ENCODE results near the gene ADH7. TPM values are rescaled to one million over a fixed set of nuclear protein-coding genes. Genes with fewer than 3 reads are reported as not detected.

Gene ADH7
- total and polyA plus RNA-seq, 7 experiments from 2014 or later = not detected

DNA sequence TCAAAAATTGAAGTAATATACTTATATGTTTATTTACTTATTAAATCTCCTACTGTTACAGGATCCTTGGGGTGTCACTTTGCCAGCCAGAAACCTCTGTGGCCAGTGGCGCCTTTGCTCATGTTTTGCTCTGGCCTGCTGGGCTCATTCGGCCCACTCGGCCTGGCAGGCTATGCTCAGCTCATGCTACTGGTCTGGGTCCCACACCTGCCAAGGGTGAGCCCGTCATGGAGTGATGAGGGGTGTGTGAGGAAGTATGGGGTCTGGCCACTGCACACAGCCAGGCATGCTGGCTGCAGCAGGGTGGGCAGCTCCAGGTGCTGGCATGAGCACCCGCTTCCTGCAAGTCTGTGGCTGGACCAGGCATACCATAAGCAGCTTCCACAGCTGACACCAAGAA lies 25.1 kb downstream of the ADH7 start:
- ATAC-seq = no peak
- Histone ChIP-seq H3K36me3 (ENCODE audit: control insufficient read depth in 2 of 3, insufficient read depth in 3 of 3, low read length in 3 of 3) (no peaks in the 10 kb centered on the region), H3K9me3 (ENCODE audit: control insufficient read depth in 2 of 3, low read length in 3 of 3) (no peaks in the 10 kb centered on the region), H3K27ac (ENCODE audit: low read depth, low read length) (no peak overlapping the region), H3K4me3 (ENCODE audit: low read length) (no peak overlapping the region), H3K27me3 (ENCODE audit: control insufficient read depth in 2 of 2, insufficient read depth in 2 of 2, low read length in 2 of 2) (no peaks in the 10 kb centered on the region), H3K4me1 (ENCODE audit: control insufficient read depth in 2 of 2, insufficient read depth in 2 of 2, low read length in 2 of 2) (no peaks in the 10 kb centered on the region)
- intact Hi-C loops (cut with micrococcal nuclease) = no loop called here
- H3K4me1 Mint-ChIP-seq = peaks cover 0 to 6% (median 0%) of the 10 kb centered on the region in 7 donors
- DNase-seq = no peak
- no peak overlapping the region for H3K4me3 Mint-ChIP-seq
- H3K9me3 Mint-ChIP-seq = no peaks in the 10 kb centered on the region
- POLR2A ChIA-PET = no interaction called here
- no peaks in the 10 kb centered on the region for H3K36me3 Mint-ChIP-seq
- CTCF ChIA-PET = interaction anchor here (1.2 kb wide), 1 partner anchor 15 kb away, joined by 4 read pairs; no protein-coding TSS in a partner anchor
- H3K27me3 Mint-ChIP-seq = peaks cover 0 to 11% (median 0%) of the 10 kb centered on the region in 5 donors
- no peak overlapping the region for H3K27ac Mint-ChIP-seq

DNA sequence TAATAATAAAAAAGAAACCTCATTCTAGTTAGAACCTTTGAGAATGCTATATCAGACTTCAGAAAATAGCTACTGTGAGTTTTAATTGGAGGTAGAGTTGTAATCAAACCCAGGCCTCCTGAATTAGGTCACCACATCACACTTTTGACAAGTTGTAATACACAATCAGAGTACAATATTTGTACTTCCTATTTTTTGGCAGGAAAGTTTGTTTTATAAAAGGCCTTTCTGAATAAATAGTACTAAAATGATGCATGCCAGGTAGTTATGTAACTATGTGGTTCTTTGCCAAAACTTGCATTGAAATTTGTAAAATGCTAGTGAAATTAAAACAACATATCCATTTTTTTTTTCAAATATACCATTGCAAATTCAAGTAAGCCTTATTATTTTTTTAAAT lies 26.8 kb downstream of the ADH7 start:
- no peaks in the 10 kb centered on the region for H3K36me3 Mint-ChIP-seq
- no peaks in the 10 kb centered on the region for H3K4me1 ChIP-seq (ENCODE audit: control insufficient read depth in 2 of 2, insufficient read depth in 2 of 2, low read length in 2 of 2)
- H3K4me3 Mint-ChIP-seq = no peak overlapping the region
- no peaks in the 10 kb centered on the region for H3K9me3 ChIP-seq (ENCODE audit: control insufficient read depth in 2 of 3, low read length in 3 of 3)
- intact Hi-C loops (cut with micrococcal nuclease) = loop anchor here (5.0 to 10.0 kb wide), 5 partner anchors 396 to 746 kb away; no protein-coding TSS in a partner anchor
- ATAC-seq (no peak), DNase-seq (no peak)
- ChIA-PET CTCF (no interaction called here), POLR2A (no interaction called here)
- no peak overlapping the region for H3K27ac Mint-ChIP-seq
- peaks cover 0 to 19% (median 0%) of the 10 kb centered on the region in 7 donors for H3K4me1 Mint-ChIP-seq
- H3K4me3 ChIP-seq (ENCODE audit: low read length) = no peak overlapping the region
- H3K27me3 ChIP-seq (ENCODE audit: control insufficient read depth in 2 of 2, insufficient read depth in 2 of 2, low read length in 2 of 2) = no peaks in the 10 kb centered on the region
- H3K9me3 Mint-ChIP-seq = no peaks in the 10 kb centered on the region
- no peaks in the 10 kb centered on the region for H3K36me3 ChIP-seq (ENCODE audit: control insufficient read depth in 2 of 3, insufficient read depth in 3 of 3, low read length in 3 of 3)
- no peak overlapping the region for H3K27ac ChIP-seq (ENCODE audit: low read depth, low read length)
- peaks cover 0 to 3% (median 0%) of the 10 kb centered on the region in 5 donors for H3K27me3 Mint-ChIP-seq

DNA sequence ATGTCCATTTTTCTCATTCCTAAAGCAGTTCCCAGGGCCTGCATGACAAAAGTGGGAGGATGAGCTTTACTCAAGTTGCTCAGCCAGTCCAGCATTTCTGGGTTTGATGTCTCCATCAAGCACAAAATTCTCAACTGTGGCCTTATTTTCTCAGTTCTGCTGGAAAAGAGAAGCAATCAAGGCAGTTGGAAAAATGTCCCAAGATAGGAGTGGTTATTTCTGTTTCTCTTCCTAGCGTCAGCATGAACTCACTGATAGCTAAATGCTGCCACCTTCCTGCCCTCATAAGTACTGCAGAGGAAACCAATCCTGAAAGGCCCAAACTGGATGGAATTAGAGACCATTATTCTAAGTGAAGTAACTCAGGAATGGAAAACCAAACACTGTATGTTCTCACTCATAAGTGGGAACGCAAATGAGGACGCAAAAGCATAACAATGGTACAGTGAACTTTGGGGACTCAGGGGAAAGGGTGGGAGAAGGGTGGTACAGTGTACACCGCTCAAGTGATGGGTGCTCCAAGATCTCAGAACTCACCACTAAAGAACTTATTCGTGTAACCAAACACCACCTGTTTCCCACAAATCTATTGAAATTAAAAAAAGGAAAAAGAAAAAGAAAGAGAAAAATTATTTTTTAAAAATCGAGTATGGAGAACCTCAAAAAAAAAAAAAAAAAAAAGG lies 29.6 kb downstream of the ADH7 start:
- H3K4me3 Mint-ChIP-seq = no peak overlapping the region
- peaks cover 0 to 19% (median 0%) of the 10 kb centered on the region in 7 donors for H3K4me1 Mint-ChIP-seq
- H3K9me3 ChIP-seq (ENCODE audit: control insufficient read depth in 2 of 3, low read length in 3 of 3) = no peaks in the 10 kb centered on the region
- H3K4me1 ChIP-seq (ENCODE audit: control insufficient read depth in 2 of 2, insufficient read depth in 2 of 2, low read length in 2 of 2) = no peaks in the 10 kb centered on the region
- ATAC-seq (peak; percentile 86), DNase-seq (peak; percentile 13 to 62 (median 44))
- POLR2A ChIA-PET = interaction anchor here (0.6 to 0.7 kb wide), 2 partner anchors 374 to 563 kb away, joined by 3 to 6 read pairs; no protein-coding TSS in a partner anchor
- CTCF ChIA-PET = interaction anchor here (0.5 to 1.2 kb wide), 7 partner anchors 9 to 938 kb away, joined by 3 to 5 read pairs (median 3); no protein-coding TSS in a partner anchor
- H3K27me3 Mint-ChIP-seq = peaks cover 0 to 3% (median 0%) of the 10 kb centered on the region in 5 donors
- no peak overlapping the region for H3K27ac ChIP-seq (ENCODE audit: low read depth, low read length)
- no peaks in the 10 kb centered on the region for H3K27me3 ChIP-seq (ENCODE audit: control insufficient read depth in 2 of 2, insufficient read depth in 2 of 2, low read length in 2 of 2)
- H3K36me3 ChIP-seq (ENCODE audit: control insufficient read depth in 2 of 3, insufficient read depth in 3 of 3, low read length in 3 of 3) = no peaks in the 10 kb centered on the region
- H3K36me3 Mint-ChIP-seq = no peaks in the 10 kb centered on the region
- intact Hi-C loops (cut with micrococcal nuclease) = loop anchor here (1.0 to 10.0 kb wide), 12 partner anchors 287 to 1255 kb away; partner anchors contain the start of gene METAP1 (in 2 of the 2)
- H3K4me3 ChIP-seq (ENCODE audit: low read length) = no peak overlapping the region
- H3K27ac Mint-ChIP-seq = no peak overlapping the region
- H3K9me3 Mint-ChIP-seq = no peaks in the 10 kb centered on the region

DNA sequence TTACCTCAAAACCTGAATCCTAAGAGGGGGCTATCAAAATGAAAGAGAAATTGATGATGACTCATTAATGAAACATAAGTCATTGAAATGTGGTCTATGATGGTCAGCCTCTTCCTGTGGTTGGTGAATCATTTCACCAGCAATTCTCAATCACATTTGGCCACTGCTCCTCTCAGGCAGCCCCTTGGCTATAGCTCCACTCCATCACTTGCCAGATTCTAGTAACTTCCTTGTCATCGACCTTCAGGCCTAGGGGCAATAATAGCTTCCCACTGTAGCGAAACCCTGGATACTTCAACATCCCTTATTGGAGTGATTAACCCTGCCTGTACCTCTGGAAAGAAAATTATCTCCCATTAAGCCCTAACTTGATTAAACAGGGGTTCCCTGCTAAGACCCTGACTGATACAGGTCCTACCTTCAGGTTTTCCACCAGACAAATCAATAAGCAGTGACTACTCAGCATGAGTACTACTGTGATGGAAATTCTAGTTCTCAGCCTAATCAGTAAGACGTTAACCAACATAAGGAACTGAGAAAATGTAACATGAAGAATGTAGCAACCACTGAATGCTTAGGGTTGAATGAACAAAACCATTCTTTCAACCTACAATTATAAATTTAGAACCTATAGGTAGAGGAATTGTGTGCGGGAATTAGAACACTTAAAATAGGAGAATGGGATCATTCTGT lies 30.4 kb downstream of the ADH7 start:
- no peak overlapping the region for H3K4me3 Mint-ChIP-seq
- Histone ChIP-seq H3K36me3 (ENCODE audit: control insufficient read depth in 2 of 3, insufficient read depth in 3 of 3, low read length in 3 of 3) (no peaks in the 10 kb centered on the region), H3K4me1 (ENCODE audit: control insufficient read depth in 2 of 2, insufficient read depth in 2 of 2, low read length in 2 of 2) (no peaks in the 10 kb centered on the region), H3K4me3 (ENCODE audit: low read length) (no peak overlapping the region), H3K27ac (ENCODE audit: low read depth, low read length) (no peak overlapping the region), H3K9me3 (ENCODE audit: control insufficient read depth in 2 of 3, low read length in 3 of 3) (no peaks in the 10 kb centered on the region), H3K27me3 (ENCODE audit: control insufficient read depth in 2 of 2, insufficient read depth in 2 of 2, low read length in 2 of 2) (no peaks in the 10 kb centered on the region)
- ATAC-seq = no peak
- intact Hi-C loops (cut with micrococcal nuclease) = loop anchor here (1.0 to 10.0 kb wide), 12 partner anchors 286 to 1254 kb away; partner anchors contain the start of gene METAP1 (in 2 of the 2)
- no peak overlapping the region for H3K27ac Mint-ChIP-seq
- DNase-seq = no peak
- ChIA-PET POLR2A (interaction anchor here (0.7 kb wide), 1 partner anchor 563 kb away, joined by 3 read pairs; no protein-coding TSS in a partner anchor), CTCF (interaction anchor here (0.5 to 2.2 kb wide), 12 partner anchors 9 to 1266 kb away, joined by 3 to 9 read pairs (median 3); partner anchors contain the start of gene METAP1)
- H3K36me3 Mint-ChIP-seq = no peaks in the 10 kb centered on the region
- no peaks in the 10 kb centered on the region for H3K9me3 Mint-ChIP-seq
- peaks cover 0 to 3% (median 0%) of the 10 kb centered on the region in 5 donors for H3K27me3 Mint-ChIP-seq
- H3K4me1 Mint-ChIP-seq = peaks cover 0 to 19% (median 0%) of the 10 kb centered on the region in 7 donors

DNA sequence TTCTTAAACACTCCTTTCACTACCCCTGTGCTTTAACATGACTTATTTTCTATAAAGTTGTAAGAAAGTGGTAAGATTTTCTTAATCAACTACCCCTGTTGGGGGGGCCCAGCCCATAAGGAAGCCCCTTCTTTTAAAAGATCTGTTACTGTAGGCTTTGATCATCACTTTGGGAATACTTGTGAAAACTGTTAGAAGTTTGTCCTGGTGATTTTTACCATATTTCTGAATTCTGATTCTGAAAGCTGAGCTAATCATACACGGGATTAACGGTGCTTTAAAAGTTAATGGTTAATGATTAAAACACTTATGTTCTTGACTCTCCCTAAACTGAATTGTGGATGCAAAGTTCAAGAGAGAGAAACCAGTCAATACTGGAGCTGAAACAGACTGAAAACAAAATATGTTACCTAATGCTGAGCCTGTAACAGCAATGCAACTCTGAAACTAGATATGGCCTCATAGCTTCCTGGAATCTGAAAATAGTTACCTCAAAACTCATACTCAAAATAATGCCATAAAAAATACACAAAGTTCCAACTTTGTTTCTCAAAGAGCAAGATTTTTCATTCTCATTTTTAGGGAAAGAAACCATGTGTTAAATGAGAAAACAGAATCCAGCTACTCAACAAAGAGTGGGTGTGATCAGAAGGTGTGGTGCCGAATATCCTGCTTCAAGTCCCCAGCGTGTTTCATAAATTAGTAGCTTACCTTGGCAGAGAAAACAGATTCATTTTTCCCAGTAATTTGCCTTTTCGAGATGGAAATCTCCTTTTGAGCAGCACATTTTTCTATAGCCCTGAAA lies 31.6 kb downstream of the ADH7 start:
- H3K27me3 Mint-ChIP-seq = peaks cover 0 to 4% (median 0%) of the 10 kb centered on the region in 5 donors
- no peak overlapping the region for H3K4me3 ChIP-seq (ENCODE audit: low read length)
- no peaks in the 10 kb centered on the region for H3K27me3 ChIP-seq (ENCODE audit: control insufficient read depth in 2 of 2, insufficient read depth in 2 of 2, low read length in 2 of 2)
- H3K9me3 Mint-ChIP-seq = no peaks in the 10 kb centered on the region
- no peaks in the 10 kb centered on the region for H3K9me3 ChIP-seq (ENCODE audit: control insufficient read depth in 2 of 3, low read length in 3 of 3)
- no peaks in the 10 kb centered on the region for H3K4me1 ChIP-seq (ENCODE audit: control insufficient read depth in 2 of 2, insufficient read depth in 2 of 2, low read length in 2 of 2)
- H3K4me1 Mint-ChIP-seq = peaks cover 0 to 19% (median 0%) of the 10 kb centered on the region in 7 donors
- intact Hi-C loops (cut with micrococcal nuclease) = loop anchor here (2.0 to 10.0 kb wide), 2 partner anchors 401 to 575 kb away; no protein-coding TSS in a partner anchor
- no peaks in the 10 kb centered on the region for H3K36me3 Mint-ChIP-seq
- no peak for DNase-seq
- POLR2A ChIA-PET = interaction anchor here (0.5 kb wide), 1 partner anchor 544 kb away, joined by 3 read pairs; no protein-coding TSS in a partner anchor
- ATAC-seq = no peak
- no peak overlapping the region for H3K27ac Mint-ChIP-seq
- CTCF ChIA-PET = interaction anchor here (0.7 to 2.2 kb wide), 3 partner anchors 13 to 936 kb away, joined by 3 to 9 read pairs (median 3); no protein-coding TSS in a partner anchor
- H3K36me3 ChIP-seq (ENCODE audit: control insufficient read depth in 2 of 3, insufficient read depth in 3 of 3, low read length in 3 of 3) = no peaks in the 10 kb centered on the region
- H3K27ac ChIP-seq (ENCODE audit: low read depth, low read length) = no peak overlapping the region
- no peak overlapping the region for H3K4me3 Mint-ChIP-seq

DNA sequence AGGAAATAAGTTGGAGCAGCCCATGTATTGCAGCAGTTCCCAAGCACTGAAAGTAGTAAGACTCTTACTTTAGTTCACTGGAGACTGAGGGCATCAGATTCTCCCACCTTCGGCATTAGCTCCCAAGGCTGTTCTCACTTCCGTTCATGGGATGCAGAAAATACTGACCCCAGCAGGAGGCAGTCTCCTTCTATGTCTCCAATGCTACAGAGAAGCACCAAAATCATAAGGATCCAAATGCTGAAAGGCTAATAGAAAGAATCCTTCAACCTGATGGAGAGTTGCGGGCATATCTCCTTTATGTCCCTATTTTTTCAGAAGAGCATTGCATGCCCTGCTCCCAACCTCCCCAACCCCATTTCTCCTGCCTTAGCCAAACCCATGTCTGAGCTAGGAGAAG lies 32.4 kb downstream of the ADH7 start:
- peaks cover 0 to 19% (median 0%) of the 10 kb centered on the region in 7 donors for H3K4me1 Mint-ChIP-seq
- Histone ChIP-seq H3K27me3 (ENCODE audit: control insufficient read depth in 2 of 2, insufficient read depth in 2 of 2, low read length in 2 of 2) (no peaks in the 10 kb centered on the region), H3K9me3 (ENCODE audit: control insufficient read depth in 2 of 3, low read length in 3 of 3) (no peaks in the 10 kb centered on the region), H3K27ac (ENCODE audit: low read depth, low read length) (no peak overlapping the region), H3K4me1 (ENCODE audit: control insufficient read depth in 2 of 2, insufficient read depth in 2 of 2, low read length in 2 of 2) (no peaks in the 10 kb centered on the region), H3K36me3 (ENCODE audit: control insufficient read depth in 2 of 3, insufficient read depth in 3 of 3, low read length in 3 of 3) (no peaks in the 10 kb centered on the region), H3K4me3 (ENCODE audit: low read length) (no peak overlapping the region)
- POLR2A ChIA-PET = no interaction called here
- intact Hi-C loops (cut with micrococcal nuclease) = loop anchor here in 1 of 2 donors (10.0 kb wide), 1 partner anchor 402 kb away; no protein-coding TSS in a partner anchor
- DNase-seq (no peak), ATAC-seq (no peak)
- H3K36me3 Mint-ChIP-seq = no peaks in the 10 kb centered on the region
- H3K27ac Mint-ChIP-seq = no peak overlapping the region
- CTCF ChIA-PET = interaction anchor here (0.7 to 2.2 kb wide), 3 partner anchors 14 to 935 kb away, joined by 3 to 9 read pairs (median 3); no protein-coding TSS in a partner anchor
- no peak overlapping the region for H3K4me3 Mint-ChIP-seq
- peaks cover 0 to 4% (median 0%) of the 10 kb centered on the region in 11 donors for H3K9me3 Mint-ChIP-seq
- peaks cover 0 to 5% (median 0%) of the 10 kb centered on the region in 5 donors for H3K27me3 Mint-ChIP-seq
